IPS DF 19.7 (cell line): ENCODE results near the gene AQP6.

Experiments used
- DNase-seq: peaks from one replicate; pipeline ENCODE4 v3.0.0-alpha.2; 2013; ENCODE audit warnings: low read depth, low spot score

AQP6 gene

DNA sequence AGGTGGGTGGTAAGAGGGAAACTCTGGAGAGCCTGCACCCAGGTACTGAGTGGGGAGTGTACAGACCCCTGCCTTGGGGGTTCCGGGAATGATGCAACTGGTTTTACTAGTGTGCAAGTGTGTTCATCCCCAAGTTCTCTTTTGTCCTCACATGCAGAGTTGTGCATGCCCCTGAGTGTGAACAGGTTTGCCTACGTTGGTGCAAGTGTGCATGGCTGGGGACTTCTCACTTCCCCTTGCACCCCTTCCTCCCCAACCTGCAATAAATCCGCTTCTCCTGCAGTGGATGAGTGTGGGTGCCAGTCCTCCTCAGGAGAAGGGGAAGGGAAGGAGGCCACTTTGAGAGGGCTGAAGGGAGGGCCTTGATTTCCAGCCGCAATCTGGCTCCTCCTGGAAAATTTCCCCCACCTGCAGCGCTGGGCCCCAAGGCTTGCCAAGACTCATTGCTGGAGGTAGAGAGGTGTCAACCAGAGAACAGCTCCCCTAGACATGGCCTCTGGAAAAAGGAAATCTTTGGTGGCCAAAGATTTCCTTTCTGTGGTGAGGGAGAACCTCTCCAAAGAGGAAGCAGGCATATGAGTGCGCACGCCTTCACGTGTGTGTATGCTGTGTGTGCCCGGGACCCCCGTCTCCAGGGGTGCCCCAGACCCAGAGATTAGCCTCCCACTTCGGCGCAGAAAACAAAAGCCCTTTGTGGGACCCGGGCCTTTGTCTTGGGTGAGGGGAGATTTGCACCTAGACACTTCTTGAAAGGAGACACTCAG, 16.7 kb upstream of the AQP6 start:
- no peak for DNase-seq

DNA sequence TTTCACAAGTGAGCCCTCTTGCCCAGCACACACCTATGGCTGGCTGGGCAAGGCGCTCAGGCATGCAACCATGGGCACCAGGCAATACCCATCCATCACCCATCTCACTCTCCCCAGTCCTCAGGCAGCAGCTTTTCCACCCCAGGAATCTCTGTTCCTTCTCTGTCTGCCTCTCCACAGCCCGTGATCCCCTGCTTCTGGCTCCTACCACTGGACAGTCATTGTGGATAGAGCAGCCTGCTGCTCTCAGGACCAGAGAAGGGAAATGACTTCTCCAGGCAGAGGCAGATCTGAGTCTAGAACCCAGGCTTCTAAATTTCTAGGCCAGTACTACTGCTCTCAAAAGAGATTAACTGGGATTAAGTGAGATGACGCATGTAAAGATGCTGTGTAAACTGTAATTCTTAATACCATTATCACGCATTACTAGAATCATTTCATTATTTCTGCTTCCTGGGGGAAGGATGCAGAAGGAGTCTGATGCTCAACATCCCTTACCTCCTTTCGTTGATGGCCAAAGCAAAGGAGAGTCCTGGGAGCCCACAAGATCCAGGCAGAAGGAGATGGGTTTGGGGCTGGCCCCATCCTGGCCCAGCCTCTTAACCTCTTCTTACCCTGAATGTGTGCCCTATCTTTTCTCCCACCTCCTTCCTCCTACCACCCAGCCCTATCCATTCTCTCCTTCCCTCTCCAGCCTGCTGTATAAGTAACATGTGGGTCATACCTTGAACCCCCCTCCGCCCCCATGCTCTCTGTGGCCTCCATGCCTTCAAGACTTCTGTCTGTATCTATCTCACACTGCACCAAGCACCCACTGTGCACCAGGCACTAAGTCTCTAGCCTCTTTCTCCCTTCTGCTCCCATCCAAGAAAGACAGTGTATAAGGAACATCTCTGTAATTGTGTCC, 15.8 kb upstream of the AQP6 start:
- DNase-seq = no peak

DNA sequence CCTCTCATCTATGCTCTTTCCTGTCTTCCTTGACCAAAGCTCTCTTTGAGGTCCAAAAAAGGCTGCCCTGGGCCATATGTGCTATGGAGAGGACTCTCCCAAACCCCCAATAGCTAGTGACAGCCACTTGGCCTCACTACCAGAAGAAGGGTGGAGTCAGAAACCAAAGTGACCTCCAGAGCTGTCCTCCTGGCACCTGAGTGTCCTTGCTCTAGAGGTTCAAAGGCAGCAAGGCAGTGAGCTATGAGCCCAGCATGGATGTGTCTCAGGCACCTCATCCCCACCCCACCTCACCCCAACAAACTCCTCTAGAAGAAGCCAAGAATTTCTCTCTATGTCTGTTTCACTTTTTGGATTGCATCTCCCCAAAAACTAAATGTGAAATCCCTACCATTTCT, 15.2 kb upstream of the AQP6 start:
- DNase-seq = no peak

DNA sequence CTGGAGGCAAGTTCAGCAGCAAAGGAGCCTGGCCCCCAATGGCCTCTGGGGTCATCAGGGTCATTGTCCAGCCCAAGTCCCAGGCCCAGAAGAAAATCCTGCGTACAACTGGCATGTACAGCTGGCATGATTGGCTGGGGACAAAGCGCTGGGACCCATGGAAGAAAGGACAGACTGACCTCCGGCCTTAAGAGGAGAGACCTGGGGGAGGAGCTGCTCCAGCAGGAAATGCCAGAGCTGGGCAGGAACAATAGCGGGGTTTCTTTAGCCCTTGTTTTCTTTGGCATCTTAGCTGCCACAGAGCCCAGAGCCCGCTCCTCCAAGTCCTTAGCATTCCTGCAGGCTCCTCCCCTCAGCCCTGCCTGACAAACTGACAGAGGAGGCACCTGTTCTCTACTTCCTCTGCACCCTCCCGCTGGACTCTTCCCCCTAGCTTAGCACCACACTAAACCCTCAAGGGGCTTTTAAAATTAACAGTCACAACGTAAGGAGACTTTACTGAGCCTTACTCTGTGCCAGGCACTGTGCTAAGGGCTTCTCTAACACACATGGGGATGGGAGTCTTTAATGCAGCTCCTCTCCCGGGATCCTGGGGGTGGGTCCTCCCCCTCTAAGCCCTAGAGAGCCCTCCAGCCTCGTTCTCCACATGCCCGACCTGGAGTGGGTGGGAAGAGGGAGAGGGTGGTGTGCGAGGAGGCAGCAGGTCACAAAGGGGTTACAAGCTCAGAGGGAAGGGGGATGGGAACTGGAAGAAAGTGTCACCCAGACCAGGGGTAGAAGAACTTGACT, 12.9 kb upstream of the AQP6 start:
- DNase-seq = peak; percentile 77

DNA sequence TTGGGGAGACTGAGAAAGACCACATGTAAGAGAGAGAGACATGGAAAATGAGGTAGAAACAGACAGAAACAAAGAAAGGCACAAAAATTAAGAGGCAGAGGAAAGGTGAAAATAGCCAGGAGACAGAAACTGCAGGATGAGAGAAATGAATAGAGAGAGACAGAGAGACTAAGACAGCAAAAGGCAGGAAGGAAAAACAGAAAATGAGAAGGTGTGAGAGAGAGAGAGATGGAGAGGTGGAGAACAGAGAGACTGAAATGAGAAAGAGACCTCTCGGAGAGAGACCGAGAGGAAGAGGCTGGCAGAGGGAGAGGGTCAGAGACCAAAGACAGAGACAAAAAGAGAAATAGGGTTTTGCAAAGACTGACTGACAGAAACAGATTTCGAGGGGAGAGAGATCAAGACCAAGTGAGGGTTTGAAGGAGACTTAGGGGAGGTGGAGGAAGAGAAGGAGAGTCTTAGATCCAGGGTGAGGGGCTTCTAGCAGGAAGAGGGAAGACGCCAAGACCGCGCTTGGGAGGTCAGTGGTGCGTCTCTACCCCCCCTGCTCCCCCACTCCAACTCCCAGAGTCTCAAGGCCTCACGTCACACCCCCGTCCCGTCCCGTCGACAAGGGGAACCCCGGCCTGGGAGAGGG, 12.2 kb upstream of the AQP6 start:
- DNase-seq = no peak

DNA sequence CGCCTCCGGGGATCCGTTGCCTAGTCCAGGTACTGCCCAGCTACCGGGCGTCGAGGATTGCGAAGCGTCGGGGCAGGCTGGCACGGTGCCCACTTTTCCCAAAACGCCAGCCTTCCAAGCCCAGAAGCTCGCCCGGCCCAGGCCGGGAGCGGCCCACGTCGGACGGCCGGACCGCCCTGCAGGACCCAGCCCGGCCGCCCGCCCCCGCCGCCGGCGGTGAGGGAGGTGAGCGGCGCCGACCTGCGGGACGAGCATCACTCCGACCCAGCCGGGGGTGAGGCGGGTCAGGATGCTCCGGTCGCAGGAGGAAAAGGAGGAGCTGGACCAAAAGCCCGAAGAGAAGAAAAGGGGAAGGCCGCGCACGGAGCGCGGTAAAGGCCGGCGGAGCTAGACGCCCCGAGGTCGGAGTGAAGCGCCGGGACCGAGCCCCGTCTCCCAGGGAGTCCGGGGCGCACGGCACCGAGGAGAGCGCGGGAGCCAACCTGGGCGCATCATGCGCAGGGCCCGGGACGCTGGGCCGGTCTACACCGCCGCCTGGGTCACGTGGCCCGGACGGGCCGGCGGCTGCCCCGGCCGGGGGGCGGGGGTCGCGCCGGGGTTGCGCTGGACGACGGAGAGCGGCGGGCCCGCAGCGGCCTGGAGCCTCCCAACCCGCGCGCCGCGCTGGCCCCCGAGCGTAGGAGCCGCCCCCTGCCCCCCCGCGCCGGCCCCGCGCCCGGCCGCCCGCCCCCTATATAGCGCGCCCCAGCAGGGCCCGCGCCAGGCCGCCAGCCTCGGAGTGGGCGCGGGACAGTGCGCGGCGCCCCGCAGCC, 11.4 kb upstream of the AQP6 start, which contains the start of gene AQP5:
AQP5 (plus strand) TSS at position 762 of the 812 bp plus-strand sequence. CDS start 146 bp downstream, outside the sequence.
- no peak for DNase-seq

DNA sequence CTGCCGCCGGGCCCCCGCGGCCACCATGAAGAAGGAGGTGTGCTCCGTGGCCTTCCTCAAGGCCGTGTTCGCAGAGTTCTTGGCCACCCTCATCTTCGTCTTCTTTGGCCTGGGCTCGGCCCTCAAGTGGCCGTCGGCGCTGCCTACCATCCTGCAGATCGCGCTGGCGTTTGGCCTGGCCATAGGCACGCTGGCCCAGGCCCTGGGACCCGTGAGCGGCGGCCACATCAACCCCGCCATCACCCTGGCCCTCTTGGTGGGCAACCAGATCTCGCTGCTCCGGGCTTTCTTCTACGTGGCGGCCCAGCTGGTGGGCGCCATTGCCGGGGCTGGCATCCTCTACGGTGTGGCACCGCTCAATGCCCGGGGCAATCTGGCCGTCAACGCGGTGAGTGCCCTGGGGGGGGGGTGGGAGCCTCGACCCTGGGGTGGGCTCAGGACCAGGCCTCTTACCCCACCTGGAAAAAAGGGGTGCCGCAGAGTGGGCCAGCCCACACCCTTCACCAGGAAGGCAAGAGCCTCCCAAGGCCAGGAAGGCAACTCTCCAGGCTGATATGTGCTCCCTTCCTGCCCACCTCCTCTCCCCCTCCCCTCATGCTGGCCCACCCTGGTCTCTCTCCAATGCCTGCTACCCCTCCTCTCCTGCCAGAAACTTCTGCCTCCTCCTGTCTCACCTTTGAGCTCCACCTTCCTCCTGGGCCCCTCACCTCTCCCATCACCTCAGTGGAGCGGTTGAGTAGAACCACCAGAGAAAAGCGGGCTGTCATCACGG, 10.6 kb upstream of the AQP6 start:
- DNase-seq = no peak

DNA sequence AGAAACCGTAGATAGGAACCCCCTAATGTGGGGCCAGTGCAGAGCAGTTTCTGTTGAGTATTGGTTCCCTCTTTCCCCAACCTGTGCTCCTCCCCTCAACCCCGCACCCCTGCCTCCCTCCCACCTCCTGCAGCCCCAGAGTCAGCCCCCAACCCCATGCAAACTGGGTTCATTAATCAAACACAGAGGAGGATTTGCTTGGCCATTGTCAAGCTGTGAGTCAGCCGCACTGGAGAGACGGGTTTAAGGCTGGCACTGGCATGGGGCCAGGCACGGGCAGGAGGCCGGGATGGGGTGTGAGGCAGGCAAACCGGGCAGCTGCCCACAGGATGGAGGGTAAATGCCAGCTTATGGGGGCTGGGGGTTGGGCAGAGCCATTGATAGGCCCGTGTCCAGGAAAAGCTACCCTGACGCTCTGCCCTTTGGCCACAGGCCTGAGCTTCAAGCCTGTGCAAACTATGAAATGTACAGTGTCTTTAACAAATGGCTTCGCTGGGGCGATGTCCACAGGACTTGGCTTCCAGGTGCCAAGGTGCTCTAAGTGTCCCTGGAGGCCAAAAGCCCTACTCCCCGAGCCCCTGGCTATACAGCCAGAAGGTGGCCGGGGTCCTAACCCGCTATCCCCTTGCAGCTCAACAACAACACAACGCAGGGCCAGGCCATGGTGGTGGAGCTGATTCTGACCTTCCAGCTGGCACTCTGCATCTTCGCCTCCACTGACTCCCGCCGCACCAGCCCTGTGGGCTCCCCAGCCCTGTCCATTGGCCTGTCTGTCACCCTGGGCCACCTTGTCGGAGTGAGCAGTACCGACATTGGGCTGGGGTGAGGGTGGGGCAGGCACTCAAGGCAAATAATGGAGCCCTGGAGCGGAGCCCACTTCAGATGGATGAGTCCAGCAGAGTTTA, 9.6 kb upstream of the AQP6 start:
- DNase-seq = no peak

DNA sequence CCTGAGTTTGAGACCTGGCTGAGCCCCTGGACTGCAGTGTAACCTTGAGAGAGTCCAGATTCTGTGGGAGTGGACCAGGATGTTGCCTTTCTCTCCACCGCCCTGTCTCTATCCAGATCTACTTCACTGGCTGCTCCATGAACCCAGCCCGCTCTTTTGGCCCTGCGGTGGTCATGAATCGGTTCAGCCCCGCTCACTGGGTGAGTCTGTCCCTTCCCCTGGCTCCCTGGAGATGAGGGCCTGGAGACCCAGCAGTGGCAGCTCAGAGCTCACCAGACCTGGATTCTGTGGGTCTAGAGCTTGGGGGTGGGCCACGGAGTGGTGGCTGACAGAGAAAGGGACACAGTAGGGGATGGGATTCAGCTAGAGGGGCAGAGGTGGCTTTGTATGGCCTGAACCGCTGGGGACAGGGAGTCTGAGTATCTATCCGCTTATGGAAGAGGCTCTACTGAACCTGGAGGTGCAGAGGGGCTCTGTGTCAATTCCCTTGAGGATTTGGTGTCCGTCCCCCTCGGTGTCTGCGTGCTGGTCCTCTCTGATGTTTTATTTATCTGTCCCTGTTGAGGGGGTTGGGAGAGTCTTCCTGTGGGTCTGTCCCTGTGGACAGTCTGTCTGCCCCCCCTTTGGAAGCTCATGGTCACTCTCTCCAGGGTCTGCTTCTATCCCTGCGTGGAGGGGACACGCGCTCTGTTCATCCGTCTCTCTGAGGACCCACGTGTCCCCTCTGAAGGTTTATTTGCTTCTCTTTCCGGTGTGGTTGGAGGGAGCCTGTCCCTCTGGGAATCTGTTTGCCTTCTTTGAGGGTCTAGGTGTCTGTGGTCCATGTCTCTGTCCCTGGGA, 8.6 kb upstream of the AQP6 start:
- no peak for DNase-seq

DNA sequence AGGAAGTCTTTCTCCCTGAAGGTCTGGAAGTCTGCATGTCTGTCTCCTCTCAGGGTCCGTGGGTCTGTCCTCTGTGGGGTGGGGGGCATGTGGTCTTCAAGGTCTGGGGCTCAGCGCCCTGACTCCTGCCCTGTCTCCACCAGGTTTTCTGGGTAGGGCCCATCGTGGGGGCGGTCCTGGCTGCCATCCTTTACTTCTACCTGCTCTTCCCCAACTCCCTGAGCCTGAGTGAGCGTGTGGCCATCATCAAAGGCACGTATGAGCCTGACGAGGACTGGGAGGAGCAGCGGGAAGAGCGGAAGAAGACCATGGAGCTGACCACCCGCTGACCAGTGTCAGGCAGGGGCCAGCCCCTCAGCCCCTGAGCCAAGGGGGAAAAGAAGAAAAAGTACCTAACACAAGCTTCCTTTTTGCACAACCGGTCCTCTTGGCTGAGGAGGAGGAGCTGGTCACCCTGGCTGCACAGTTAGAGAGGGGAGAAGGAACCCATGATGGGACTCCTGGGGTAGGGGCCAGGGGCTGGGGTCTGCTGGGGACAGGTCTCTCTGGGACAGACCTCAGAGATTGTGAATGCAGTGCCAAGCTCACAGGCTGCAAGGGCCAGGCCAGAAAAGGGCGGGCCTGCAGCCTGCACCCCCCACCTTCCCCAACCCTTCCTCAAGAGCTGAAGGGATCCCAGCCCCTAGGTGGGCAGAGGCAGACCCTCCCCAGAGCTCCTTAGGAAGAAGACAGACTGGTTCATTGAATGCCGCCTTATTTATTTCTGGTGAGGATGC, 7.7 kb upstream of the AQP6 start:
- no peak for DNase-seq

DNA sequence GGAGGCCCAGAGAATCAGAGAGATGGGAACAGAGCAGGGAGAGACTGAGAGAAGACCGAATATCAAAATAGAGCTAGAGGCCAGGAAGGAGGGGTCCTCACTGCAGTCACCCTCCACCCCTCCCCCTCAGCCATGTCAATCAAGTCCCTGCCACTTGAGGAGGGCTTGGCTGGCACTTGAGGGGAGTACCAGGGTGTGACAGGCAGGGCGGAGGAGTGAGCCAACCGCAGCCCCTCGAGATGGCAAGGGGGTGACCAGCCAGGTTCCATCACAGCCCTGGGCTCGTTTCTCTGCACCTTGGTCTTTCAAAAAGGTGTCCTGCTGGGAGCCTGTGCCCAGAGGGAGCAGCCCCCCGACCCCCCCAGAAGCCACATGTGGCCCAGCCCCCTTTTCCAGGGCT, 6.9 kb upstream of the AQP6 start:
- no peak for DNase-seq

DNA sequence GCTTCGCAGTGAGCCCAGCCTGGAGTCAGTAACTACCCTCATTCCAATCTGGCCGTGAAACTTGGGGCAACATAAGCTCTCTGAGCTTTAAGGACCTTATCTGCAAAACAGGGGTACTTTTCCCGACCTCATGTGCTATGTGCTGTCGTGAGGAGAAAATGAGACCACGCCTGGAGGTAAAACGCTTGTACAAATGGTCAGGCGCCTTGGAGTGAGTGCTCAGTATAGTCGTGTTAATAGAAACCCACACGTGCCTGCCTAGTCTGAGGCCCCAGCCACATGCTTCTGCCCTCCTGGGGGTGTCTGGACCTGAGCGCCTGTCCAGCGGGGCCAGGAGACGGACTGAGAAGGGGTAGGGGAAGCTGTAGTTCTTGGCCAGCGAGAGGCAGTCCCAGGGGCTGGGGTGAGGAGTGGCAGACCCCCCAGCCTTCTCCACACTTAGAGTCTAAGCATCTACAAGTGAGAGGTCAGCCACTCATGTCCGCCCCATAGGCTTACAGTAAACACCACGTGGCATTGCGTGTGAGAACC, 6.2 kb upstream of the AQP6 start:
- no peak for DNase-seq

DNA sequence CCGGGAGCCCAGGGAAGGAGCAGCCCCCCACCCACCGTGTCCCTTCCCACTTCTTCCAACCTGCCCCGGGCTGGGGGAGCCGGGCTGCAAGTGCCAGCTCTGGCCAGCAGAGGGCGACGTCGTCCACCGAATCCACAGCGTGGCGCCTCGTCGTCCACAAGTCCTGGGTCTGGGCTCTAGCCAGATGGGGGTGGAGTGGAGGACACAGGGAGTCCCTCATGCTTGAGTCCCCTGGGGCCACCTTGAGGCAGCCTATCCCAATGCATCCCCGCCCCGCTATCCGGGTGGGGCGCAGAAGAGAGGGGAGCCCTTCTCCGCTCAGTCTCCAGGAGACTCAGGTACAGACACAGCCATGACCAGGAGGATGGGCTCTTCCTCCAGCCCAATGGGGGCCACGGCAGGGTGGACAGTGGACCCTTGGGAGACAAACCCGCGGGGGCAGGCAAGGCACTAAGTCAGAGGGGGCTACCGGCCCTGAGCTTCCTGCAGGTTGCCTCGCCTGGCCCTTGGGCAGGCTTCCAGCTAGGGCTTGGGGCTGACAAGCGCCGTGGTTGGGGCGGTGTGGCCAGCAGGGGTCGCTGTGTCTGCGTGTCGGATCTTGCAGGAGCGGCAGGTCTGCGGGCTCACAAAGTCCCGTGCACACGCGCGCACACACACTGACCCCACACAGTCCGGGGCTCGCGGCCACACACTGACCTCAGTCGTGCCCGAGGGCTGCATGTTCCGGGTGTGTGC, 5.5 kb upstream of the AQP6 start:
- DNase-seq = no peak

DNA sequence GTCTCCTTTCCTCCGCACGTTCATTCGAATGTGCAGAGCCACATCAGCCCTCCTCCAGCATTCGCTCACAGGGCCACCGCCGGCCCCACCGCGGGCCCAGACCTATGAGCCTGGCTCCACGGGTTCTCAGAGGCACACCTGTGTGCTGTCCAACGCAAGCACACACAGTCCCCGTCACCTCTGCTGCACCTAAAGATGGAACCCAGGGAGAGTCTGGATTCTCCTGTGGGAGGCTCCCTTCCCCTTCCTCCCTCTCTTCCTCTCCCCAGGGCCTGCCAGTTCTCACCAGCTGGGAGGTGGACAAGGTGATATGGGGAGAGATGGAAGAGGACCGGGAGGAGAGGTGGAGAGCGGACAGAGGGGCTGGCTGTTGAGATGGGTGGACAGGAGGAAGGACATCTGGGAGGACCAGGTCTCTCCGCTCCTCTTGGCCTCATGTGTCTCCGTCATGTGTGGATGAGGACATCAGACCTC, 4.9 kb upstream of the AQP6 start:
- DNase-seq = no peak

DNA sequence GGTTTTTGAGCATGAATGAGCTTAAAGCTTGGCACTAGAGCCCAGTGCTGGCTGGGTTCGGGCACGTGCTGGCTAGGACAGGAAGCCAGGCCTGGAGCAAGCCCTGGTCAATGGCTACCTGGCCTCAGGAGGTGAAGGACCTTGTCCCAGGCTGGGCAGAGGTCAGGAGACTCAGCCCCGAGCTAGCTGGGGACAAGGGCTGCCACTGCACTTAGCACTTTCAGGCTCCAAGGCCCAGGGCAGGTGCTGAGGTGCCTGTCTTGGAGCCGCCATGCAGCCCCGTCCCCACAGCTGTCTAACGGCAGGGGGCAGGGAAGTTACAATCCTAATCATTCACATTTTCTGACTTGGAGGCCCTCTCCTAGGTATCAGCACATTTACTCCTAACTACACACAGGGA, 4.3 kb upstream of the AQP6 start:
- no peak for DNase-seq

DNA sequence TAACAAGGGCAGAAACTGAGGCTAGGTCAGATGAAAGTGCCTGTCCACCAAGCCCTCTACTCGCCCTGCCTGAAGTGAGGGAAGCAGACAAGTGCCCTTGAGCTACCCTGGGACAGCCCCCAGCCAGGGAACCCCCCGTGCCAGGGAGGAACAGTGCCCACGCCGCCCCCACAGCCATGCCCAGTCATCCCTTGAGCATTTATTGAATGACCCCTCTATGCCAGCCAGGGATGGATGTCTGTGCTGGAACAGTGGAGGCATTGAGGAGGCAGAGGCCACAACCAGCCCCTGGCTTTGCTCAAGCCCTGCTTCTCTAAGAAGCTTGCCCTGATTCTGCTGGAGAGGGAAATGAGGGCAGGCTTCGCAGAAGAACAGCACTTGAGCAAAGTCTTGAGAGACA, 3.7 kb upstream of the AQP6 start:
- no peak for DNase-seq
